ENCODE measurements around the gene PFDN4.

PFDN4 gene

GRCh38 chr20:54201268-54201846 lies 6.5 kb upstream of the PFDN4 start:
- H3K4me2 ChIP-seq = no peak overlapping the region
- H4K20me1 ChIP-seq (ENCODE audit: insufficient read depth) = no peaks in the 10 kb centered on the region
- H3K9ac ChIP-seq = no peak overlapping the region
- H2AFZ ChIP-seq (ENCODE audit: low read depth) = no peak overlapping the region
- H3K36me3 ChIP-seq (ENCODE audit: insufficient read depth) = no peaks in the 10 kb centered on the region
- H3K79me2 ChIP-seq (ENCODE audit: insufficient read depth, low read depth) = no peaks in the 10 kb centered on the region
- H3K4me3 ChIP-seq (IDR thresholded peaks at IDR 0.05; ENCODE audit: insufficient read depth, low read depth, low read length) = no peak overlapping the region
- no peaks in the 10 kb centered on the region for H3K27me3 ChIP-seq (ENCODE audit: insufficient read depth, low read depth)
- H3K27ac ChIP-seq = no peak overlapping the region
- peaks cover 7% of the 10 kb centered on the region for H3K4me1 ChIP-seq (ENCODE audit: low read depth, poor library complexity, severe bottlenecking)
- no peak for TF ChIP-seq CTCF (conservative IDR thresholded peaks at IDR 0.05; ENCODE audit: low read depth, low read length)

- H2AFZ ChIP-seq (ENCODE audit: low read depth) = no peak overlapping the region
- TF ChIP-seq CTCF (conservative IDR thresholded peaks at IDR 0.05; ENCODE audit: low read depth, low read length) = no peak
- H4K20me1 ChIP-seq (ENCODE audit: insufficient read depth) = no peaks in the 10 kb centered on the region
- H3K36me3 ChIP-seq (ENCODE audit: insufficient read depth) = no peaks in the 10 kb centered on the region
- no peak overlapping the region for H3K9ac ChIP-seq
- H3K4me2 ChIP-seq = no peak overlapping the region
- no peaks in the 10 kb centered on the region for H3K27me3 ChIP-seq (ENCODE audit: insufficient read depth, low read depth)
- H3K4me3 ChIP-seq (IDR thresholded peaks at IDR 0.05; ENCODE audit: insufficient read depth, low read depth, low read length) = no peak overlapping the region
- no peak overlapping the region for H3K27ac ChIP-seq
- H3K79me2 ChIP-seq (ENCODE audit: insufficient read depth, low read depth) = peaks cover under 1% of the 10 kb centered on the region; the same call in 1 of the 2 replicates
- peaks cover 8% of the 10 kb centered on the region for H3K4me1 ChIP-seq (ENCODE audit: low read depth, poor library complexity, severe bottlenecking)
Observed at GRCh38 chr20:54203281-54203680, 4.6 kb upstream of the PFDN4 start.

- Histone ChIP-seq H3K36me3 (ENCODE audit: insufficient read depth) (no peaks in the 10 kb centered on the region), H2AFZ (ENCODE audit: low read depth) (no peak overlapping the region), H4K20me1 (ENCODE audit: insufficient read depth) (no peaks in the 10 kb centered on the region), H3K27ac (no peak overlapping the region), H3K9ac (no peak overlapping the region), H3K79me2 (ENCODE audit: insufficient read depth, low read depth) (peaks cover 9% of the 10 kb centered on the region), H3K27me3 (ENCODE audit: insufficient read depth, low read depth) (no peaks in the 10 kb centered on the region), H3K4me2 (no peak overlapping the region), H3K4me1 (ENCODE audit: low read depth, poor library complexity, severe bottlenecking) (peaks cover 11% of the 10 kb centered on the region), H3K4me3 (IDR thresholded peaks at IDR 0.05; ENCODE audit: insufficient read depth, low read depth, low read length) (no peak overlapping the region)
- no peak for TF ChIP-seq CTCF (conservative IDR thresholded peaks at IDR 0.05; ENCODE audit: low read depth, low read length)
Observed at GRCh38 chr20:54204063-54204462, 3.8 kb upstream of the PFDN4 start.

- Histone ChIP-seq H3K9ac (no peak overlapping the region), H3K4me2 (no peak overlapping the region), H4K20me1 (ENCODE audit: insufficient read depth) (no peaks in the 10 kb centered on the region), H3K36me3 (ENCODE audit: insufficient read depth) (no peaks in the 10 kb centered on the region), H3K4me1 (ENCODE audit: low read depth, poor library complexity, severe bottlenecking) (peaks cover 11% of the 10 kb centered on the region), H3K79me2 (ENCODE audit: insufficient read depth, low read depth) (peaks cover 13% of the 10 kb centered on the region), H3K4me3 (IDR thresholded peaks at IDR 0.05; ENCODE audit: insufficient read depth, low read depth, low read length) (no peak overlapping the region), H3K27me3 (ENCODE audit: insufficient read depth, low read depth) (no peaks in the 10 kb centered on the region), H3K27ac (no peak overlapping the region), H2AFZ (ENCODE audit: low read depth) (no peak overlapping the region)
- TF ChIP-seq CTCF (conservative IDR thresholded peaks at IDR 0.05; ENCODE audit: low read depth, low read length) = no peak
Observed at GRCh38 chr20:54204481-54204880, 3.4 kb upstream of the PFDN4 start.

Data from KMS-11 (cell line).